KOPT-K1 (cell line): ENCODE results near the gene ASGR1.

Source experiments
- H3K27ac ChIP-seq: fragments of 200-600 bp; sonication (generic); 2 replicates; pipeline ENCODE4 v1.5.1; 2016; ENCODE audit warnings: antibody characterized with exemption, mild to moderate bottlenecking, low read depth, low read length; ENCODE audit not compliant: poor library complexity, severe bottlenecking
- H3K36me3 ChIP-seq: fragments of 200-600 bp; sonication (generic); 2 replicates; pipeline ENCODE4 v1.5.1; 2017; ENCODE audit warnings: antibody characterized with exemption, mild to moderate bottlenecking, low read length, moderate library complexity; ENCODE audit not compliant: insufficient read depth
- H3K9me3 ChIP-seq: fragments of 200-600 bp; sonication (generic); 2 replicates; pipeline ENCODE4 v1.5.1; 2017; ENCODE audit warnings: antibody characterized with exemption, low read length, mild to moderate bottlenecking; ENCODE audit not compliant: insufficient read depth, poor library complexity, severe bottlenecking

The ASGR1 gene

GRCh38 chr17:7219229-7219811 is 40.1 kb upstream of the ASGR1 start:
- H3K27ac ChIP-seq = peak overlapping the region; percentile 77
- H3K36me3 ChIP-seq = peaks cover 26% of the 10 kb centered on the region
- H3K9me3 ChIP-seq = no peaks in the 10 kb centered on the region

GRCh38 chr17:7218758-7219157 is 39.6 kb upstream of the ASGR1 start:
- Histone ChIP-seq H3K27ac (peak overlapping the region; percentile 77), H3K9me3 (no peaks in the 10 kb centered on the region), H3K36me3 (peaks cover 20% of the 10 kb centered on the region)

GRCh38 chr17:7218166-7218565 is 39.0 kb upstream of the ASGR1 start:
- H3K27ac ChIP-seq = peak overlapping the region; percentile 59

GRCh38 chr17:7217113-7217987 is 38.2 kb upstream of the ASGR1 start:
- peak overlapping the region; percentile 59 for H3K27ac ChIP-seq
- H3K9me3 ChIP-seq = no peaks in the 10 kb centered on the region
- H3K36me3 ChIP-seq = peaks cover 6% of the 10 kb centered on the region; the same call in 1 of the 2 replicates

More at GRCh38 chr17:7218166-7218565, 39.0 kb upstream of the ASGR1 start:
- Histone ChIP-seq H3K36me3 (peaks cover 14% of the 10 kb centered on the region), H3K9me3 (no peaks in the 10 kb centered on the region)

GRCh38 chr17:7216242-7217112 is 37.3 kb upstream of the ASGR1 start:
- Histone ChIP-seq H3K9me3 (no peaks in the 10 kb centered on the region), H3K36me3 (no peaks in the 10 kb centered on the region), H3K27ac (peak overlapping the region; percentile 54)

GRCh38 chr17:7215652-7216180 is 36.5 kb upstream of the ASGR1 start:
- H3K9me3 ChIP-seq = no peaks in the 10 kb centered on the region
- H3K27ac ChIP-seq = peak overlapping the region; percentile 55
- H3K36me3 ChIP-seq = no peaks in the 10 kb centered on the region

- peak overlapping the region; percentile 55 for H3K27ac ChIP-seq
- no peaks in the 10 kb centered on the region for H3K9me3 ChIP-seq
- no peaks in the 10 kb centered on the region for H3K36me3 ChIP-seq
Measured at GRCh38 chr17:7215136-7215638, 36.0 kb upstream of the ASGR1 start.

- Histone ChIP-seq H3K36me3 (no peaks in the 10 kb centered on the region), H3K9me3 (no peaks in the 10 kb centered on the region), H3K27ac (peak overlapping the region; percentile 55)
Measured at GRCh38 chr17:7214300-7215135, 35.3 kb upstream of the ASGR1 start.

GRCh38 chr17:7213895-7214299 is 34.7 kb upstream of the ASGR1 start:
- H3K27ac ChIP-seq = peak overlapping the region; percentile 55
- H3K9me3 ChIP-seq = no peaks in the 10 kb centered on the region
- no peaks in the 10 kb centered on the region for H3K36me3 ChIP-seq

- H3K27ac ChIP-seq = no peak overlapping the region
- no peaks in the 10 kb centered on the region for H3K9me3 ChIP-seq
Measured at GRCh38 chr17:7211491-7212273, 32.5 kb upstream of the ASGR1 start.

GRCh38 chr17:7208754-7209460 is 29.7 kb upstream of the ASGR1 start:
- Histone ChIP-seq H3K36me3 (no peaks in the 10 kb centered on the region), H3K9me3 (no peaks in the 10 kb centered on the region), H3K27ac (no peak overlapping the region)

More at GRCh38 chr17:7211491-7212273, 32.5 kb upstream of the ASGR1 start:
- no peaks in the 10 kb centered on the region for H3K36me3 ChIP-seq

GRCh38 chr17:7208027-7208571 is 28.9 kb upstream of the ASGR1 start:
- H3K9me3 ChIP-seq = no peaks in the 10 kb centered on the region
- H3K27ac ChIP-seq = no peak overlapping the region
- peaks cover 5% of the 10 kb centered on the region; the same call in 1 of the 2 replicates for H3K36me3 ChIP-seq
